Measurements from ENCODE around the gene PPP1R16B.

PPP1R16B gene

DNA sequence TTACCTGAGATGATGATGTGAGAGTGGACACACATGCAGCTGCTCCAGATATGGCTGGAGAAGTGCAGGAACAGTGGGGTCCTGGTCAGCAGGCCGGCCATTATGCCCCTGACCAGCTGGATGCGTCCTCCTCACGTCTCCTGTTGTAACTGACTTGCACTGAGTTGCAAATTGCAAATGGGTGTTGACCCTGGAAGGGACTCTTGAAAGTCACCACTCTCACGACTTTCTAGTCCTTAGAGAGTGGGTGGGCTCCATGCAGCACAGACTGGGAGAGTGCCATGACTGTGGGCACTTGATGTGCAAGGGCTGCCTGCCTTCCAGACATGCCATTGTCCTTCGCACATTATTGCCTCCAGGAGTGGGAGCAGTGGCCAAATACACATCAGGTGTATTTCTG is 131.5 kb downstream of the PPP1R16B start:
- no peak for DNase-seq (ENCODE audit: extremely low spot score)
- POLR2A ChIA-PET, result no interaction called here
- TF ChIP-seq, protein P1, sequence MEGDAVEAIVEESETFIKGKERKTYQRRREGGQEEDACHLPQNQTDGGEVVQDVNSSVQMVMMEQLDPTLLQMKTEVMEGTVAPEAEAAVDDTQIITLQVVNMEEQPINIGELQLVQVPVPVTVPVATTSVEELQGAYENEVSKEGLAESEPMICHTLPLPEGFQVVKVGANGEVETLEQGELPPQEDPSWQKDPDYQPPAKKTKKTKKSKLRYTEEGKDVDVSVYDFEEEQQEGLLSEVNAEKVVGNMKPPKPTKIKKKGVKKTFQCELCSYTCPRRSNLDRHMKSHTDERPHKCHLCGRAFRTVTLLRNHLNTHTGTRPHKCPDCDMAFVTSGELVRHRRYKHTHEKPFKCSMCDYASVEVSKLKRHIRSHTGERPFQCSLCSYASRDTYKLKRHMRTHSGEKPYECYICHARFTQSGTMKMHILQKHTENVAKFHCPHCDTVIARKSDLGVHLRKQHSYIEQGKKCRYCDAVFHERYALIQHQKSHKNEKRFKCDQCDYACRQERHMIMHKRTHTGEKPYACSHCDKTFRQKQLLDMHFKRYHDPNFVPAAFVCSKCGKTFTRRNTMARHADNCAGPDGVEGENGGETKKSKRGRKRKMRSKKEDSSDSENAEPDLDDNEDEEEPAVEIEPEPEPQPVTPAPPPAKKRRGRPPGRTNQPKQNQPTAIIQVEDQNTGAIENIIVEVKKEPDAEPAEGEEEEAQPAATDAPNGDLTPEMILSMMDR (IDR thresholded peaks at IDR 0.05; ENCODE audit: control extremely low read depth, extremely low read depth, low read depth, missing control alignments), result no peak
- CTCF ChIA-PET, result interaction anchor here (0.8 to 6.9 kb wide), 10 partner anchors 10 to 112 kb away, joined by 3 to 56 read pairs (median 3); partner anchors contain the start of genes DHX35 and FAM83D

DNA sequence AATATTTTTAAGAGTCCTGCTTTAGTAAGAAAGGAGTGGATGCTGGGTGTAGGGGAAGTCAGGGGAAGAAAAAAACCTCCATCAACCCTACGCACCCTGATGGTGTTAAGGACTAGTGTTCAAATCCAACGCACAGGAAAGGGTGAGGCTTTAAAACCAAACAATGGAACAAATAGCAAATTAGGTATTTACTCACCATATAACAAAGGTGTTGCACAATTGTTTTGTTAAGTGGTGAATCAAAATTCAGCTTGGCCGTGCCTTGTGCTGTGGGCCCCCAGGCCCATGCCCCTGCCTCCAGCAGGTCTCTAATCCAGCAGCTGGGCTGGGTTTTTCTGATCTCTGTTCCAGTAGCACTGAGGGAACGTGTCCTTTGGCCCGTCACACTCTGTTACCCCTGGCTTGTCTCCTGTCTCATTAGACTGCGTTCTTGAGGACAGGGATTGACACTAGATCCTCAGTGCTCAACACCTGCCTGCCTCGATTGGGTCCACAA is 132.5 kb downstream of the PPP1R16B start:
- POLR2A ChIA-PET, result no interaction called here
- DNase-seq (ENCODE audit: extremely low spot score), result no peak
- CTCF ChIA-PET, result interaction anchor here (1.8 to 6.9 kb wide), 4 partner anchors 8 to 111 kb away, joined by 7 to 56 read pairs (median 12); partner anchors contain the start of genes DHX35 and FAM83D

DNA sequence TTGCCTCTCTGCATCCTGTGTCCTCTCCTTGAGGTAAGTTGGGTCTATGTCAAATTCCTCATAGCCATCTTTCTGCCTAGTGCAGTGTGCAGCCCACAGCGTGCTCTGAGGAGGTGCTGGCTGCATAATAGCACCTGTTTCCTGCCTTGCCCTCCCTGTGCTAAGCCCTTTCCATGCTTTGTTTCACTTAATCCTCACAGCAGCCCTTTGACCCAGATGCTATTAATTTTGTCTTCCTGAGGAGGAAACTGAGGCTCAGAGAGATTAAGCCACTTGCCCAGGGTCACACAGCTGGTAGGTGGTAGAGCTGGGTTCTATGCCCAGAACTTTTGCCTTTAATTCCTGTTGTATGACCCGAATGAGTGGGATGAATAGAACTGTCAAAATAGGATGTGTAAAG is 134.2 kb downstream of the PPP1R16B start:
- TF ChIP-seq, protein P1 (IDR thresholded peaks at IDR 0.05; ENCODE audit: control extremely low read depth, extremely low read depth, low read depth, missing control alignments), result no peak
- ChIA-PET POLR2A (no interaction called here), CTCF (interaction anchor here (1.8 to 6.9 kb wide), 2 partner anchors 10 to 13 kb away, joined by 7 to 56 read pairs; partner anchors contain the start of gene FAM83D)
- no peak for DNase-seq (ENCODE audit: extremely low spot score)

More for the DNA sequence above, 132.5 kb downstream of the PPP1R16B start:
- TF ChIP-seq, protein P1 (IDR thresholded peaks at IDR 0.05; ENCODE audit: control extremely low read depth, extremely low read depth, low read depth, missing control alignments), result no peak

DNA sequence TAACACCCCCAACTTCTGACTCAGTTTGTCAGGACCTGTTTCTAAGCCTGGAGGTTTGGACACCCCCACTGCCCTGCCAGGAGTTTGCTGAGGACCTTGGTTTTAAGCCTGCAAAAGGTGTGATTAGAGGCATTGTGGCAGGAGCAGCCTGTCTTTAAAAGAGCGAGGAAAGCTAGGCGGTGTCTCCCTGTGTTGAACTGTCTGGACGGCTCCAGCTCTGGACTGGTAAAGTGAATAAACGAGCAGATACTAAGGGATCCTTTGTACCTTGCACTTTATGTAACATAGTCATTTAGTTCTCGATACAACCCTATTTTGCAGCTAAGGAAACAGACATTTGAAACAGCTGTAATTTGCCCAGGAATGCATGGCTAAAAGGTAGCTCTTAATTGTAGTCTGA is 135.1 kb downstream of the PPP1R16B start:
- CTCF ChIA-PET, result interaction anchor here (1.3 to 6.9 kb wide), 6 partner anchors 8 to 53 kb away, joined by 3 to 56 read pairs (median 6); partner anchors contain the start of gene FAM83D
- POLR2A ChIA-PET, result no interaction called here
- no peak for DNase-seq (ENCODE audit: extremely low spot score)
- TF ChIP-seq, protein P1 (IDR thresholded peaks at IDR 0.05; ENCODE audit: control extremely low read depth, extremely low read depth, low read depth, missing control alignments), result no peak

DNA sequence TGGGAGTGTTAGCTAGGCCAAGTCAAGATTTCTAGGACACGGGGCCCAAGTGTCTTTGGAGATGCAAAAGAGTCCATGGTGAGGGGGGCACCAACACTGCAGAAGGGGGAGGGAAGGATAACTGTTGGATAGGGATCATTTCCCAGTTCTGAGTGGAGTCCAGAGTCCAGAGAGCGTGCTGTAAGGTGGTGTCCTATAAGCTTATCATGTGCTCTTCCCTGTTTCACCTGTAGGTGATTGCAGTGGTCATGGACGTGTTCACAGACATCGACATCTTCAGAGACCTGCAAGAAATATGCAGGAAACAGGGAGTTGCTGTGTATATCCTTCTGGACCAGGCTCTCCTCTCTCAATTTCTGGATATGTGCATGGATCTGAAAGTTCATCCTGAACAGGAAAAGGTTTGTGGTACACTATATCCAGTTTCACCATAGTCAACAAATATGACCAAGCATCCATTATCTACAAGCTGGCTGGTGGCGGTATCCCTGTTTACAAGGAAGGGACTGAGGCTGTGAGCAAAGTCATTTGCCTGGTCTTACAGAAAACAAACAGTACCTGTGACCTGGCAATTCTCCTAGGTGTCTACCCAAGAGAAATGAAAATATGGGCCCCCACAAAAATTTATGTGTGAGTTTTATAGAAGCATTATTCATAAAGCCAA is 136.4 kb downstream of the PPP1R16B start:
- TF ChIP-seq, protein P1 (IDR thresholded peaks at IDR 0.05; ENCODE audit: control extremely low read depth, extremely low read depth, low read depth, missing control alignments), result no peak
- ChIA-PET CTCF (interaction anchor here (0.9 to 6.9 kb wide), 8 partner anchors 9 to 52 kb away, joined by 3 to 56 read pairs (median 4); partner anchors contain the start of genes DHX35 and FAM83D), POLR2A (no interaction called here)

DNA sequence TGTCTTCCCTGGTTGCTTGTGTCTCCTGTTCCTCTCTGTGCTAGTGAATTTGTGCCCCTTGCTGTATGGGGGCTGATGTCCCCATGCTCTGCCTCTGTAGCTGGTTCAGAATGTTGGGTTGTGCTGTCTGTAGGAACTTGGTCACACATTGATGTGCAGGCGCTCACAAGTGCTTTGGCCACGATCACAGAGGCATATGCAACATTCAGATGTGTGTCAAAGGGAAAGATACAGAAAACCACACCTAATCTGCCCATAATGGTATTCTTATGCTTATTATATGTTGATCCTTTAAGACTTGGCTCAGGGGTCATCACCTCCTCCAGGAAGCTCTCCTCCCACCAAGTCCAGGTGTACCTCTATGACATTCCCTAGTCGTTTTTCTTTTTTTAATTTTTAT is 139.5 kb downstream of the PPP1R16B start:
- DNase-seq (ENCODE audit: extremely low spot score), result no peak
- ChIA-PET POLR2A (no interaction called here), CTCF (interaction anchor here (3.2 kb wide), 1 partner anchor 11 kb away, joined by 9 read pairs; no protein-coding TSS in a partner anchor)
- TF ChIP-seq, protein P1 (IDR thresholded peaks at IDR 0.05; ENCODE audit: control extremely low read depth, extremely low read depth, low read depth, missing control alignments), result no peak

More for the DNA sequence above, 136.4 kb downstream of the PPP1R16B start:
- no peak for DNase-seq (ENCODE audit: extremely low spot score)

Data from GM10248 (cell line).